Endothelial cell of umbilical vein (primary cell): ENCODE results near the gene INPP5A.

ENCODE experiments used
- EZH2 ChIP-seq: IDR thresholded peaks from 2 replicates; pipeline ENCODE4 v1.6.1; 2012; ENCODE audit warnings: borderline replicate concordance, low read depth, mild to moderate bottlenecking, moderate library complexity, low read length, inconsistent platforms; ENCODE audit not compliant: severe bottlenecking
- JUN ChIP-seq: IDR thresholded peaks from 2 replicates; pipeline ENCODE4 v1.6.1; 2011; ENCODE audit warnings: borderline replicate concordance, low read depth; ENCODE audit not compliant: insufficient read length, insufficient read depth
- MYC ChIP-seq: IDR thresholded peaks from one replicate; pipeline ENCODE4 v1.6.1; 2011; ENCODE audit warnings: mild to moderate bottlenecking, low read depth, low read length
- POLR2A ChIP-seq: IDR thresholded peaks from 2 replicates; pipeline ENCODE4 v1.6.1; 2012; ENCODE audit warnings: low read depth, mild to moderate bottlenecking, control low read depth, low read length
- POLR2AphosphoS5 ChIP-seq: IDR thresholded peaks from 2 replicates; pipeline ENCODE4 v1.6.1; 2012; ENCODE audit warnings: low read depth, mild to moderate bottlenecking, control low read depth, low read length, moderate library complexity; ENCODE audit not compliant: insufficient read depth
- TF ChIP-seq, protein P1 (sequence below), 2 donors: IDR thresholded peaks; 1 replicate in 1 of 2; 2 replicates in 1 of 2; pipeline ENCODE4 v1.5.1; 2011; ENCODE audit warnings: low read length in 2 of 2, mild to moderate bottlenecking in 2 of 2, moderate library complexity in 2 of 2, control low read depth in 1 of 2, inconsistent platforms in 1 of 2, low read depth in 1 of 2; ENCODE audit not compliant: insufficient read depth in 1 of 2; ENCODE audit errors: extremely low read depth in 1 of 2
- TF ChIP-seq, protein P2 (sequence below): IDR thresholded peaks from 2 replicates; pipeline ENCODE4 v1.6.1; 2011; ENCODE audit not compliant: insufficient read depth, insufficient read length

DNA sequence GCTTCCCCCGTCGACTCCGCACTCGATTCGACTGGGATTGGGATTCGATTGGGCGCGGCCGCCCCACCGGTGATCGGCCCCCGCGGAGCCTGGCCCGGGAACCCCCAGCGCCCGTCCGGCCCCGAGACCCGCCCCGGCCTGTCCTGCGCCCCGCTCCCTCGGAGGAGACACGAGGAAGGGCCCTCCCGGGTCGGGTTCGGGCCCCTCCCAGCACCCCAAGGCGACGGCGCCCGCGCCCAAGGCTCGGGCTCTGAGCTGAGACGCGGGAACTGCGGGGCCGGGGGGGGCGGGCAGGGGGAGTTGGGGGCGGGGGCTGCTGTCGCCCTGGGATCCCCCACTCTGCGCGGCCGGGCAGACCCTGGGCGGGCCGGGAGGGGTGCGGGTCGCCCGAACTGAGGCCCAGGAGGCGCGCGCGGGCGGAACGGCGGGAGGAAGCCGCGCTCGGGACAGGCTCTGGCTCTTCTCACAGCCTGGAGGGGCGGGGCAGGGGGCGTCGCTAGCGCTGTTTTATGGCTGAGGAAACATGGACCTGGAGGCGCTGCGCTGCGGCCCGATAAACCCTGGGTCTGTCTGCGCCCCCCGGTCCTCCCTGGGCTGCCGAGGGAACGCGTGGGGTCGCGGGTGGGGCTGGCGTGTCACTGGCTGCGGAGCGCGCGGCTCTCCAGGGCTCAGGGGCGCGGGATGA is 250.1 kb downstream of the INPP5A start:
- TF ChIP-seq, protein P1, sequence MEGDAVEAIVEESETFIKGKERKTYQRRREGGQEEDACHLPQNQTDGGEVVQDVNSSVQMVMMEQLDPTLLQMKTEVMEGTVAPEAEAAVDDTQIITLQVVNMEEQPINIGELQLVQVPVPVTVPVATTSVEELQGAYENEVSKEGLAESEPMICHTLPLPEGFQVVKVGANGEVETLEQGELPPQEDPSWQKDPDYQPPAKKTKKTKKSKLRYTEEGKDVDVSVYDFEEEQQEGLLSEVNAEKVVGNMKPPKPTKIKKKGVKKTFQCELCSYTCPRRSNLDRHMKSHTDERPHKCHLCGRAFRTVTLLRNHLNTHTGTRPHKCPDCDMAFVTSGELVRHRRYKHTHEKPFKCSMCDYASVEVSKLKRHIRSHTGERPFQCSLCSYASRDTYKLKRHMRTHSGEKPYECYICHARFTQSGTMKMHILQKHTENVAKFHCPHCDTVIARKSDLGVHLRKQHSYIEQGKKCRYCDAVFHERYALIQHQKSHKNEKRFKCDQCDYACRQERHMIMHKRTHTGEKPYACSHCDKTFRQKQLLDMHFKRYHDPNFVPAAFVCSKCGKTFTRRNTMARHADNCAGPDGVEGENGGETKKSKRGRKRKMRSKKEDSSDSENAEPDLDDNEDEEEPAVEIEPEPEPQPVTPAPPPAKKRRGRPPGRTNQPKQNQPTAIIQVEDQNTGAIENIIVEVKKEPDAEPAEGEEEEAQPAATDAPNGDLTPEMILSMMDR (IDR thresholded peaks at IDR 0.05; ENCODE audit: extremely low read depth in 1 of 2, insufficient read depth in 1 of 2, low read depth in 1 of 2, low read length in 2 of 2): no peak
- TF ChIP-seq POLR2A (no peak), EZH2 (no peak), JUN (no peak), POLR2AphosphoS5 (no peak), MYC (no peak)
- TF ChIP-seq, protein P2, sequence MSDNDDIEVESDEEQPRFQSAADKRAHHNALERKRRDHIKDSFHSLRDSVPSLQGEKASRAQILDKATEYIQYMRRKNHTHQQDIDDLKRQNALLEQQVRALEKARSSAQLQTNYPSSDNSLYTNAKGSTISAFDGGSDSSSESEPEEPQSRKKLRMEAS: no peak
